Fibroblast of peridontal ligament (primary cell): Measurements from ENCODE around the gene DNAH11.

ENCODE experiments used
- DNase-seq: peaks from one replicate; pipeline ENCODE4 v3.0.0-alpha.2; 2010; ENCODE audit errors: extremely low read depth

Gene DNAH11

DNA sequence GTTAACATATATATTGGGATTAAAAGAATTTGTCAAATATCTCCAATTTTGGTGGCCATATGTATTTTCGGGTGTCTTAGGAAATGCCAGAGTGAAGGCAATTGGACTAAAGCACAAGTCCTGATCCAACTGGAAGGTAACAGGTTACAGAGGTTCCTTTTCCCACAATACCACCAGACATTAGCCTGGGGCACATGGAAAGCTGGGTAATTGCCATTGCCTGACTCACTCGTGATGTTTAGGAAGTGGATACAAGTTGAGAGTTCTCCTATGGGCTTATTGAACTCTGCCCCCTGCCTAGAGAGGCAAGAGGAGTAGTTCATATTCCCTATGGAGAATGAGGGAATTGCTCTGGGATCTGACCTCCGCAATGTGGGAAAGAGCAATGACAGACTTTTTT lies 5.7 kb downstream of the DNAH11 start:
- DNase-seq: no peak

DNA sequence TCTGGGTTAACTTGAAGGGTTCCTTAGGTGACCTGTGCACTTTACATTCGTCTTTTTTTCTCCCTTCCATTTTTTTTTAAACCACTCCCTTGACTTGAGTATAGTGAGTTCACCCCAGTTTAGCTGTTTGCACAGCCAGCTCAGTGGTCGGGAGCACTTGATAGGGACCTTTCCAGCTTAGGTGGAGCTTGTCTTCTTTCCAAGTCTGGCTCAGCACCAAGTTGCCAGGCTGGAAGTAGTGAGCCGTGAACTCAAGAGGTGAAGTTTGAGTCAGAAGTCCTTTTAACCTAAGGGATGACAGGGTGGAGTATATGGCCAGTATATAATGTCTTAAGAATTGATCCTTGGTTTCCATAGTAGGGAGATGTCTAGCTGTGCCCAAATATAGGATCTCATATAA lies 7.2 kb downstream of the DNAH11 start:
- no peak for DNase-seq

DNA sequence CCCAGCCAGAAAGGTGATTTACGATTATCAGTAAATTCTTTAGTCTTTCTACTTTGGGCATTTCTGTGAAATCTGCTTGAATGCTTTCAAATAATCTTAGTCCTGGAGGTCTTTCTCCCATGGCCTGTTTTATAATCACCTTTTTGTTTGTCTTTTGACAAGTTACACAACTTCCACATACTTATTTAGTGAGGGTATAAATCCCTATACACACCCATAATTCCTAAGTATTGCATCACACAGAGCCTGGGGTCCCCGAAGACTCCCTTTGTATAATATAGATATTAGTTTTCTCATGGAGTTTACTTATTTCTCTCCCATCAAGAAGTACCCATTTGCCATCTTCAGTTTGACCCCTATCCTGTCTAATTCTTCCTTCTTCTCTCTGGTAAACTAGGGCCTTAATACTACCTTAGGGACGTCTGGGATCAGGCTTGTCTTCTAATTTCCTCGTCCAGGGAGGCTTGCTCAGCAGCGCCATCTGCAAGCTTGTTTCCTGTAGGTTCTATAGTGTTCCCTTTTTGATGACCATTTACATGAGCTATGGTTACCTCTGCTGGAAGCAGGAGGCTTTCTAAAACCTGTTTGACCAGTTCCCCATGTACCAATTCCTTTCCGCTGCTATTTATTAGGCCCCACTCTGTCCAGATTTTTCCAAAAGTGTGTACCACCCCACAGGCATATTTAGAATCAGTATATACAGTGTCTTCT lies 8.1 kb downstream of the DNAH11 start:
- DNase-seq: no peak

DNA sequence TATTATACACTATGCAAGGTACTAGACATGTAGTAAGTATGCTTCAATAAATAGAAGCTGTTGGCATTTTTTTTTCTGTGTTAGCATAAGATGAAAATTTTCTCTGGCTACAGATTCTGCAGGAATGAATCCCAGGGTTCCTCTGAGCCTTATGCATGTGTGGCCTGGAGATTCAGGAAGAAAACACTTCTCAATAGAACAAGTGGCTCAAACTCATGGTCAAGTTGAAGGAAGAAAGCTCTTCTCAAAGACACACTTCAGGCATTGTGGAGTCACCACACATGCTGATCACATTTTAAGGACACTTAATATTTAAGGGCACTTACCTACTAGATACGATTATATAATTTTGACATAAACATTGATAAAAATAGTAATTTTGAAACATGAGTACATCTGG lies 19.5 kb downstream of the DNAH11 start:
- no peak for DNase-seq

DNA sequence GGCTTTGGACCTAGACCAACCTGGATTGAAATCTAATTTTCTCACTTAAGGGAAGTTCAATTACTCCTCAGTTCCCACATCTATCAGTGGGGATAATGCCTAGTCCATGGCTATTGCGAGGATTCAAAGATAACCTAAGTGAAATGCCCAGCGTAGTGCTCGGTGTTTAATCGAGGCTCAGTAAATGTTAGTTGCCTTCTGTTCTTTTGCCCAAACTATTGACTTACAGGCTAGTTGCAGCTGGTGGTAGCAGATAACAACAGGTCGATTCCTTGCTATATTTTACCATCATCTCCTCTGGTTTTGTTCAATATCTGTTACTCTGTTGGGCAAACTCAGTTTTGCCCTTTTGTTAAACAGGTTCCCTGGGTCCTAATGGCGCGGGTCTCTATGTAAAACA lies 22.8 kb downstream of the DNAH11 start:
- DNase-seq: no peak

DNA sequence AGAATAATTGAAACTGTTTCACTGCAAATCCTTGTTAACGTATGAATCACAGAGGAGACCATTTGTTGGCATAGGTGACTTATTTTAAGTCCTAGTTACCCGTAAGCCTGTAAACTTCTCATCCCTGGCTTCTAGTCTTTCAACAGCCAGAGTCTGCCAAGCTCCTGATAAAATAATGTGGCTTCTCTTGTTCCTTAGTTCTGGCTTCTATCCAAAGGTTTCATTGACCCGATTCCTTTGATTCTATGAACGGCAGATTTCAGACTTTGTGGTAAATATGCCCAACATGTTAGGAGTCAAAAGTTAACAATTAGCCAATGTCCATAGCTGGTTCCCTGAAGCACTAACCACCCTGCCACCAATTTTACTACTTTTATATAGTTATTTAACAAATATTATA lies 23.3 kb downstream of the DNAH11 start:
- DNase-seq: no peak

GRCh38 chr7:21568762-21569161 lies 25.9 kb downstream of the DNAH11 start:
- no peak for DNase-seq

GRCh38 chr7:21572331-21573313 lies 29.8 kb downstream of the DNAH11 start:
- DNase-seq: no peak

GRCh38 chr7:21579341-21580072 lies 36.7 kb downstream of the DNAH11 start:
- no peak for DNase-seq

DNA sequence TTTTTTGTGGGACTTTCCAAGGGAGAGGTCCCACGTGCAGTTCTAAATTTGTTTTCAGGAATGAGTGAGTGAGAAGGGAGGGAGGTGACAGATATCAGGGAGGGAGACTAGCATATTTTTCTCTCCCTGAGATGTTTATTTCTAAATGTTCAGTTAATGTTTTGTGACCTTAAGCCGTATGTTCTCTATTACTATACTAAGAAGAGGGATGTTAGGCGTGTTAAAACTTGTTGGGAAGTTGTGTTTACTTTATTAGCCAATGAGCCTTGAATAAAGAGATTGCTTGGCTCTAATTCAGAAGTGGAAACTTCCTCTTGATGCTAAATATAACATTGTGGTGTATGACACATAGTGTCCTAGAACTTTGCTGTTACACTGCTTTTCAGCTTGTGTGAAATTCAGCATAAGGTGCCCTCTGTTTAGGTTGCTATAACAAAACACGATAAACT lies 37.3 kb downstream of the DNAH11 start:
- DNase-seq: no peak

DNA sequence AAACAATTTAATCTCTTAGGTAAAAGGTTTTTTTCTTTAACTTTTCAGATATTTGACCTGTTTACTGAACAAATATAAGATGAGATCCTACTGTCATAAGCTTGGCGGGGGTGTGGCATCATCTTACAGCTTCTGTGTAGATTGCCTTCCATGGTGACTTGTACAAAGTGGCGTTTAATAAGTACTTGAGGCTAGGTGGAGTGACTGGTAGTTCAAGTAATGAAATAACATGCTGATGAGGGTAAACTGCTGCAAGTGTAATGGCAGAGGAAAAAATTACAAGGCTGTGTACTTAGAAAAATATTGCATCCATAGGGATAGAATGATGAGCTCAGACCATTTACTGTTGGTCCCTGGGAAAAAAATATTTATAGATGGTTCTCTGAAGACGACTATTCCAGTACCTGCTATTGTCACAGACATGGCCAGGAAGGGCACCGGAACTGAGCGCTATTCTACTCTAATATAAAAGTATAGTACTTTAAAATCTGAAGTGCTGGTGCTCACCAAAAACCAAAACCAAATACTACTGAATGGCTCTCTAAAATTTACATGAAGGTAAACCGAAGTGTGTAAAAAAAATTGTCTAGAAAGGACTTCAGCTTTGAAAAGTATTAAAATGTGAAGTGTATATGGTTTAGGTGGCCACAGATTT lies 42.4 kb downstream of the DNAH11 start:
- no peak for DNase-seq

DNA sequence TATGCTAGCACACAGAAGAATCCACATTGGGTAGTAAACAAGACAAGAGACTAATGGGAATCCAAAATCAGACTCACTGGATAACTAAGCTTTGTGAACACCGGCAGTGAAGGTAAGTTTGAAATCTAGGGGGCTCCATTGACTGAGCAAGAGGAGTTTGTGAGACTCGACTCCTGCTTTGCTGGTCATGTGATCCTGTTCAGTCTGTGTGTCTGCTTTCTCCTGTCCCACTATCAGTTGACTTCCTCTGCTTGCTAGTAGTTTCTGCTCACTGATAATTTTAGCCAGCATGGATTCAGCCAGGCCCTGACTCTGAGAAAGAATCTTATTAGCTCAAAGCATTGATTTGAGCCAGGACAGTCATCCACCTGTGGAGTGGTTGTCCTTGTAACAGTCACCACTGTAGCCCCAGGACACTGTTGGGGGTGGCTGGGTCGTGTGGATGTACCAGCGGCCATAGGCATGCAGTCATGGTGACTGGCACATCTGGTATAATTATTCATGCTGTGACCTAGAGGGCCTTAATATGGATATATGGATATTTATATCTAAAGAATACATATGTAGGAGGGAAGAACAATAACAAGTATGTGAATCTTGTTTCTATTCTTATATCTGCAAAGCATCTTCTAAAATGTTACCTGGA lies 44.4 kb downstream of the DNAH11 start:
- DNase-seq: no peak

- DNase-seq: no peak
Measured at GRCh38 chr7:21596801-21597200, 54.0 kb downstream of the DNAH11 start.

GRCh38 chr7:21603462-21603861 lies 60.6 kb downstream of the DNAH11 start:
- no peak for DNase-seq

GRCh38 chr7:21603972-21604749 lies 61.3 kb downstream of the DNAH11 start:
- no peak for DNase-seq

DNA sequence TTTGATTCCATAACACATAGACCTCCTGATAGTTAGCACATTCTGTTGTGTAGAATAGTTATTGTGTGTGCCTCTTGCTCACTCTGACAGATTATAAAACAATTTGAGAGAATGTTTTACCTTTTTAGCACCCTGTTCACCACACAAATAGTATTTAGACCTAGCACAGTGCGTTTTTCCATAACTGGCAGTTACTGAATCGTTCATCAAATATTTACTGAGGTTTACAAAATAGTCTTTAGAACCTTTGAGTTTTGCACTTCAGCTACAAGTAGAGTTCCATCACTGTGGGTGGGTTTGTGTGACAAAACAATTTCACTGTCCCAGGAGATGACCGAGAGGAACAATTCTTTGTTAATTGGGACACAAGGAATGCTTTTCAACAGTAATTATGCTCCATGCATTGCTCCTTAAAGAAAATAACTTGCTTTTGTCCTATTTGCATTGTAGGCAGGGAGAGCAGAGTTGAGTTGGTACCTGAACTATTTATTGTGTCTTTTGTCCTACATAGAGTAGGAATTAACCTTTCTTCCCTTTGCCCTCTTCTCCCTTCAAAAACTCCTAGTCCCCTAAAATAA lies 62.3 kb downstream of the DNAH11 start:
- no peak for DNase-seq

DNA sequence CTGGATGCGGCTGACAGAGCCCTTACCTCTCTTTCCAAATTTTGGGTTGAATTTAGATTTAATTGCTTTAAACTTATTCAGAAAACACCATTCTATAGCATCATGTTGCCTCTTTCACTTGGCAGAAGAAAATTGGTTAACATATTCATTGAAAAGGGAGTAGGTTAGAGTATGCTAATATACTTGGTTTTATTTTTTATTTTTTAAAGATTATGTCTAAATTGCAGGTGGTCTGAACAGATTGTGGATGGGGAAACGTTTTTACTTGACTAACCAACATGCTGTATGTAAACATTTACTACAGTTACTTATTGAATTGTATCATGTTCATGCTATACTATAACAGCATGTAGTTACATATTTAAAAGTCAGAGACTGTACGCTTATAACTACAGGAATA lies 65.6 kb downstream of the DNAH11 start:
- no peak for DNase-seq

DNA sequence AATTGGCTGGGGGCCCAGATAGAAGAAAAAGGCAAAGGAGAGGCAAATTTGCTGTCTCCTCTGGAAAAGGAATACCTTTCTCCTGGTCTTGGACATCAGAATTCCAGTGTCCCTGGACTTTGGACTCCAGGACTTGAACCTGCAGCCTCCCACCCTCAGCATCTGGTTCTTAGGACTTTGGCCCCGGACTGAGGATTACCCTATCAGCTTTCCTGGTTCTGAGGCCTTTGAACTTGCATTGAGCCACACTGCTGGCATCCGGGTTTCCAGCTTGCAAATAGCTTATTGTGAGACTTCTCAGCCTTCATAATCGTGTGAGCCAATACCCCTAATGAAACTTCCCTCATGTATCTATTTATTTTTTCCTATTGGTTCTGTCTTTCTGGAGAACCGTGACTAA lies 68.3 kb downstream of the DNAH11 start:
- no peak for DNase-seq

- DNase-seq: no peak
Measured at GRCh38 chr7:21616091-21616490, 73.3 kb downstream of the DNAH11 start.

GRCh38 chr7:21616796-21617436 lies 74.1 kb downstream of the DNAH11 start:
- no peak for DNase-seq
